Measurements from ENCODE around the gene SLC41A1. TPM values are rescaled to one million over a fixed set of nuclear protein-coding genes. Genes with fewer than 3 reads are reported as not detected.

The SLC41A1 gene
- total and polyA plus RNA-seq, 4 donors: 28.2 to 131 (median 68.1) TPM

- Histone ChIP-seq H3K27me3 (ENCODE audit: control insufficient read depth, insufficient read depth, low read length) (no peaks in the 10 kb centered on the region), H3K36me3 (ENCODE audit: control insufficient read depth, insufficient read depth, low read length) (no peaks in the 10 kb centered on the region), H3K4me1 (ENCODE audit: control insufficient read depth, insufficient read depth, low read length) (no peaks in the 10 kb centered on the region), H3K27ac (ENCODE audit: low read depth, low read length) (no peak overlapping the region), H3K9me3 (ENCODE audit: control insufficient read depth, insufficient read depth, low read length) (no peaks in the 10 kb centered on the region), H3K4me3 (ENCODE audit: low read depth, low read length) (no peak overlapping the region)
- DNase-seq (ENCODE audit: low read depth in 4 of 6, low spot score in 6 of 6): peak in 1 of 6 donors; percentile 40
- 73% methylated on average over 2 of the region's 3 CpGs for WGBS (ENCODE audit: insufficient coverage)
These were observed 30.2 kb upstream of the SLC41A1 start for GRCh38 chr1:205843036-205843859.

GRCh38 chr1:205842229-205842628 lies 29.2 kb upstream of the SLC41A1 start:
- Histone ChIP-seq H3K4me3 (ENCODE audit: low read depth, low read length) (no peak overlapping the region), H3K27ac (ENCODE audit: low read depth, low read length) (no peak overlapping the region), H3K36me3 (ENCODE audit: control insufficient read depth, insufficient read depth, low read length) (no peaks in the 10 kb centered on the region), H3K4me1 (ENCODE audit: control insufficient read depth, insufficient read depth, low read length) (no peaks in the 10 kb centered on the region), H3K9me3 (ENCODE audit: control insufficient read depth, insufficient read depth, low read length) (no peaks in the 10 kb centered on the region), H3K27me3 (ENCODE audit: control insufficient read depth, insufficient read depth, low read length) (no peaks in the 10 kb centered on the region)
- DNase-seq (ENCODE audit: low read depth in 4 of 6, low spot score in 6 of 6): peak in 1 of 6 donors; percentile 54
- no CpG with 5 or more reads among the region's 2 CpGs for WGBS (ENCODE audit: insufficient coverage)

GRCh38 chr1:205840146-205840923 lies 27.3 kb upstream of the SLC41A1 start:
- no peak for DNase-seq (ENCODE audit: low read depth in 4 of 6, low spot score in 6 of 6)
- Histone ChIP-seq H3K27ac (ENCODE audit: low read depth, low read length) (no peak overlapping the region), H3K9me3 (ENCODE audit: control insufficient read depth, insufficient read depth, low read length) (no peaks in the 10 kb centered on the region)

DNA sequence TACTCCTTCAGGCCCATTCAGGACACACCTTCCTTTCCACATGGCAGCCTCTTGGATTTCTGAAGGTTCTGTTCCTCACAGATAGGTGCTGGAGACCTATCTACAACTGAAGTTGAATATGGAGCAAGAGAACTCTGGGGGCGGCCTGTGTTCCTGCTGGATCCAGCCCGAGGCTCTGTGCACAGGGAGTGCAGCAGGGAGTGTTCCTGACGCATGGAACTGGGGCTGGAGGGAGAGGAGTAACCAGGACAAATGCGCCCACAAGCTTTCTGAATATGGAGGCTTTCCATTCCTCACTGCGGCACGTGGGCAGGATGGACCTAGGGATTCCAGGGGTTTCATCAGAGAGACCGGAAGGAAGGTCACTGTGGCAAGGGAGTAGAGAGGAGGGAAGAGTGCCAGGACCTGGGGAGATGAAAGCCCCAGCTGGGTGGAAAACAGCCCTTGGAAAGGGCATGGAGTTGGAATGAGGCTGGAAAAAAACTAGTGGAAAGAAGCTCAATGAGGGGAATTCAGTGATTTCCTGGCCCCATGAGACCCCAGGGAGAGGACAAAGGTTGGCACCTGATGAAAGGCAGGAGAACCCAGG lies 24.5 kb upstream of the SLC41A1 start:
- no peaks in the 10 kb centered on the region for H3K36me3 ChIP-seq (ENCODE audit: control insufficient read depth, insufficient read depth, low read length)
- no peak overlapping the region for H3K4me3 ChIP-seq (ENCODE audit: low read depth, low read length)
- no peaks in the 10 kb centered on the region for H3K9me3 ChIP-seq (ENCODE audit: control insufficient read depth, insufficient read depth, low read length)
- no peak for DNase-seq (ENCODE audit: low read depth in 4 of 6, low spot score in 6 of 6)
- no peaks in the 10 kb centered on the region for H3K27me3 ChIP-seq (ENCODE audit: control insufficient read depth, insufficient read depth, low read length)
- H3K4me1 ChIP-seq (ENCODE audit: control insufficient read depth, insufficient read depth, low read length): peaks cover 2% of the 10 kb centered on the region
- H3K27ac ChIP-seq (ENCODE audit: low read depth, low read length): no peak overlapping the region
- WGBS (ENCODE audit: insufficient coverage): 84% methylated on average over 7 of the region's 7 CpGs

More at GRCh38 chr1:205840146-205840923, 27.3 kb upstream of the SLC41A1 start:
- no peaks in the 10 kb centered on the region for H3K36me3 ChIP-seq (ENCODE audit: control insufficient read depth, insufficient read depth, low read length)
- no peaks in the 10 kb centered on the region for H3K27me3 ChIP-seq (ENCODE audit: control insufficient read depth, insufficient read depth, low read length)
- no peak overlapping the region for H3K4me3 ChIP-seq (ENCODE audit: low read depth, low read length)
- WGBS (ENCODE audit: insufficient coverage): 74% methylated on average over 3 of the region's 4 CpGs
- no peaks in the 10 kb centered on the region for H3K4me1 ChIP-seq (ENCODE audit: control insufficient read depth, insufficient read depth, low read length)

- peaks cover 3% of the 10 kb centered on the region for H3K4me1 ChIP-seq (ENCODE audit: control insufficient read depth, insufficient read depth, low read length)
- H3K4me3 ChIP-seq (ENCODE audit: low read depth, low read length): no peak overlapping the region
- H3K27ac ChIP-seq (ENCODE audit: low read depth, low read length): no peak overlapping the region
- no peaks in the 10 kb centered on the region for H3K9me3 ChIP-seq (ENCODE audit: control insufficient read depth, insufficient read depth, low read length)
- 85% methylated on average over 3 of the region's 4 CpGs for WGBS (ENCODE audit: insufficient coverage)
- H3K27me3 ChIP-seq (ENCODE audit: control insufficient read depth, insufficient read depth, low read length): no peaks in the 10 kb centered on the region
- no peaks in the 10 kb centered on the region for H3K36me3 ChIP-seq (ENCODE audit: control insufficient read depth, insufficient read depth, low read length)
- no peak for DNase-seq (ENCODE audit: low read depth in 4 of 6, low spot score in 6 of 6)
These were observed 21.8 kb upstream of the SLC41A1 start for GRCh38 chr1:205834751-205835150.

GRCh38 chr1:205832326-205832751 lies 19.3 kb upstream of the SLC41A1 start:
- Histone ChIP-seq H3K27me3 (ENCODE audit: control insufficient read depth, insufficient read depth, low read length) (no peaks in the 10 kb centered on the region), H3K27ac (ENCODE audit: low read depth, low read length) (no peak overlapping the region), H3K4me1 (ENCODE audit: control insufficient read depth, insufficient read depth, low read length) (peaks cover 8% of the 10 kb centered on the region), H3K36me3 (ENCODE audit: control insufficient read depth, insufficient read depth, low read length) (no peaks in the 10 kb centered on the region), H3K9me3 (ENCODE audit: control insufficient read depth, insufficient read depth, low read length) (no peaks in the 10 kb centered on the region), H3K4me3 (ENCODE audit: low read depth, low read length) (no peak overlapping the region)
- 71% methylated on average over 5 of the region's 6 CpGs for WGBS (ENCODE audit: insufficient coverage)
- peak in 1 of 6 donors; percentile 13 for DNase-seq (ENCODE audit: low read depth in 4 of 6, low spot score in 6 of 6)

DNA sequence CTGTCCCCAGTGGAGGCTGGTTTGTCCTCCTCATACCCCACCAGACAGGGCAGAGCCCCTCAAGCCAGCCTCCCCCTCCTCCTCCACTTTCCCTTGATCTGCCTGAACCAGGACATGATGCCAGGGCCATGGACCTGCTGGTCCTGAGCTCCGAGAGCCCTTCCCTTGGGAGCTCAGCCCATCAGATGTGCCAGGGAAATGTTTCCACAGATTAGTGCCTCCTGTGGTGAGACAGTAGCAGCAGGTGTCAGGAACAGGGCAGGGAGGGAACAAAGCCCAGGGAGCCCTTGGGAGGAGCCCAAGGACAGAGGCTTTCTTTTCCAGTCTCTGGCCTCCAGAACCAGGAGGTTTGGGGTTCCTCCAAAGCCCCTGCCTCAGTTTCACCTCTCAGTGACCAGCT lies 14.6 kb upstream of the SLC41A1 start:
- Histone ChIP-seq H3K27ac (ENCODE audit: low read depth, low read length) (peak overlapping the region; percentile 42), H3K4me1 (ENCODE audit: control insufficient read depth, insufficient read depth, low read length) (peaks cover 19% of the 10 kb centered on the region), H3K36me3 (ENCODE audit: control insufficient read depth, insufficient read depth, low read length) (no peaks in the 10 kb centered on the region), H3K9me3 (ENCODE audit: control insufficient read depth, insufficient read depth, low read length) (no peaks in the 10 kb centered on the region), H3K27me3 (ENCODE audit: control insufficient read depth, insufficient read depth, low read length) (no peaks in the 10 kb centered on the region), H3K4me3 (ENCODE audit: low read depth, low read length) (no peak overlapping the region)
- WGBS (ENCODE audit: insufficient coverage): 25% methylated on average over 1 of the region's 1 CpG
- no peak for DNase-seq (ENCODE audit: low read depth in 4 of 6, low spot score in 6 of 6)

DNA sequence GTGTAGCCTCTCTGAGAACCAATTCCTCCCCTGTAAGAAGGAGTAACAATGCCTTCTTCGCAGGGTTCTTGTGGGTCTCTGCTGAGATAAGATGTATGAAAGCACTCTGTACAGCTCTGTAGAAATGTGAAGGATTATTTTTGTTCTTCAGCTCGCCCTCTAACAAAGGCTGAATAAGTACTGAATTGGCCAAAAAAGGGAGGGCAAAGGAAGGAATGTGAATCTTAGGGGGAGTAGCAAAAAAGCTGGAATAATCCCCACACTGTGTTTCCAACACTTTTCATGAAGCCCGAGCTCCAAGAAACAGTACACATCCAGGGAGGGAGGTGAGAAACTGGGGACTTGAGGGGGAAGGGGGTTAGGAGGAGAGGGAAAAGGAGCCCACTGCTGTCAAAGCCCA lies 14.0 kb upstream of the SLC41A1 start:
- WGBS (ENCODE audit: insufficient coverage): 14% methylated on average over 1 of the region's 3 CpGs
- Histone ChIP-seq H3K9me3 (ENCODE audit: control insufficient read depth, insufficient read depth, low read length) (no peaks in the 10 kb centered on the region), H3K4me3 (ENCODE audit: low read depth, low read length) (no peak overlapping the region), H3K4me1 (ENCODE audit: control insufficient read depth, insufficient read depth, low read length) (peaks cover 16% of the 10 kb centered on the region), H3K27ac (ENCODE audit: low read depth, low read length) (peak overlapping the region; percentile 42), H3K36me3 (ENCODE audit: control insufficient read depth, insufficient read depth, low read length) (no peaks in the 10 kb centered on the region), H3K27me3 (ENCODE audit: control insufficient read depth, insufficient read depth, low read length) (no peaks in the 10 kb centered on the region)
- DNase-seq (ENCODE audit: low read depth in 4 of 6, low spot score in 6 of 6): peak in 1 of 6 donors; percentile 37

DNA sequence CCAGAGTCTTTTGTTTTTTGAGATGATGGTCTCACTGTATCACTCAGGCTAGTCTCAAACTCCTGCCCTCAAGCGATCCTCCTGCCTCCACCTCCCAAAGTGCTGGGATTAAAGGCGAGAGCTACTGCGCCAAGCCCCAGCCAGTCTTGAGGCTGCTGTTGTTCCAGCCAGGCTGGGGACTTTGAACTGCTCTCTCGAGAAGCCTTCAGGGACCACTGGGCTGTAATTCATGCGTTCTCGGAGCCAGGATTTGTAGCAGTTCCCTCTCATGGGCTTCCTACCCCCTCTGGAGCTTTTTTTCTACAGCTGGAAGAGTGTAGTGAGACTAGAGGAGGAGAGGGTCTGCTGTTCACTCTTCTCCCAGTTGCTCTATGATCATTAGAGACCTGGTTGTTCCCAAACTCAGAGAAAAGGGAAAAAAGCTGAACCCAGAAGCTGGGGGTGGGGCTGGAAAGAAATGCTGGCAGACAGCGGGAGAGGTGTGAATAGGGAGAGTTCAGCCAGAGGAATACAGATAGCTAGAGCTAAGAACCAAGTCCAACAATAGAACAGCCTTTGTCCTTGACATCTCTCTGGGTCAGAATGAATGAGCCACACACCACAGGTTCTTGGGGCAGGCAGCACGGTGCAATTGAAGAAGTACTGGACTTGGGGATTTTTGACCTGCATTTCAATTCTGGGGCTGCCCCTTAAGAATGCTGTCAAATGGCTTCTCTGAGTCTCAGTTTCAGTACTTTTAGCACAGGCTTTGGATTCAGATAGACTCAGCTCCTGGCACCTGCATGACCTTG lies 13.2 kb upstream of the SLC41A1 start:
- no peak overlapping the region for H3K4me3 ChIP-seq (ENCODE audit: low read depth, low read length)
- WGBS (ENCODE audit: insufficient coverage): 34% methylated on average over 6 of the region's 8 CpGs
- peak in 2 of 6 donors; percentile 20 to 44 for DNase-seq (ENCODE audit: low read depth in 4 of 6, low spot score in 6 of 6)
- no peaks in the 10 kb centered on the region for H3K27me3 ChIP-seq (ENCODE audit: control insufficient read depth, insufficient read depth, low read length)
- peak overlapping the region; percentile 49 for H3K27ac ChIP-seq (ENCODE audit: low read depth, low read length)
- peaks cover 16% of the 10 kb centered on the region for H3K4me1 ChIP-seq (ENCODE audit: control insufficient read depth, insufficient read depth, low read length)
- H3K9me3 ChIP-seq (ENCODE audit: control insufficient read depth, insufficient read depth, low read length): no peaks in the 10 kb centered on the region
- H3K36me3 ChIP-seq (ENCODE audit: control insufficient read depth, insufficient read depth, low read length): no peaks in the 10 kb centered on the region

Measured in spinal cord (tissue), 10 donors.